NCI-H1417 (cell line): Measurements from ENCODE around the gene ROCK2.
"Not testable (repeated sequence)": the region's sequence is repeated elsewhere in the genome, so short reads cannot be mapped to it uniquely, and the experiment has no call there.

Source experiments
- DNase-seq, 3 experiments: peaks; one replicate each; lab custom pipeline; 2025; lab: John Stamatoyannopoulos, UW

ROCK2 gene

DNA sequence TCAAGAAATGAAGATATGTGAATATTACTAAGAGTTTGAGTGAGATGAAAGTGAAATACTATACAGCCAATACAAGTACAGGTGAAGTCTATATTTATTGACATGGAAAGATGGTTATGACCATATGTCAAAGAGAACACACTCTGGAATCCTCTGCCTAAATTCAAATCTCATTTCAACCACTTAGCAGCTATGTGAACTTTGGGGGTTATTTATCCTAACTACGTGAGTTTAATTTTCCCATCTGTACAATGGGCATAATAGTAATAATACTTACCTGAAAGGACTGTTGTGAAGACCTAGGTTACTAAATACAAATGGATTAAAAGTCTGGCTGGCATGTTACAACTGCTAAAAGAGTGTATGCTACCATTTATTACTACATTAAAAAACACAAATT lies 79.6 kb downstream of the ROCK2 start:
- no peak for DNase-seq

DNA sequence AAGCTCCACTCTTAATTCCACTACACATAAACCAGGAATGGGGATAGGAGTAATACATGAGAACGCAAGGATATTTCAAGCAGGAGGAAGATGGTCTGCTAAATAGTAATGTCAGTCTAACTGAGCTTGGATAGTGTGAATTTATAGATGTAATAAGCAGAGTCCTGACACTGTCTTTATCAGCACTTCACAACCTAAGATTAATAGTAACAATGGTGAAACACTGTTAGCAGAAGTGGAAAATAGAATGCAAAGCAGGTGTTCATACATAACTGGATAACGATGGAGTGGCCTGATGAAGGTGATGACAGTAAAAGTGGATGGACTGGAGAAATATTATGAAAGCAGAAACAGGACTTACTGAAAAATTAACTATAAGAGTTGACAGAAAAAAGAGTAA lies 80.4 kb downstream of the ROCK2 start:
- no peak for DNase-seq

DNA sequence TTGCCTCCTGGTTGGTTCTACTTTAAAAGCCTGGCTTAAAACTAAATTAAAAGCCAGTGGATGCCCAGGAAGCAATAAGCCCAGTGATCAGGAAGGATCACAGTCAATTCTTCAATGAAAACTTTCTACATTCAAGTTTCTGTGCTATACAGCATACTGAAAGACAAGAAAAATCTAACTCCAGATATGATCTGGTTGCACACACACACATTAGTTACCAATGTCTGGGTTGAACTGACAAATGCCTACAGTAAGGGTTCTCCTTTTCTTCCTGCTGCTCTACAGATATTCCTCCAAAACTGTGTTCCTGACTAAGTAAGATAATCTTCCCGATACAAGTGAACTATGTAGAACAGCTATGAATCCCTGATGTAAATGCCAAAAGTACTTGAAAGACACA lies 81.3 kb downstream of the ROCK2 start:
- no peak for DNase-seq

DNA sequence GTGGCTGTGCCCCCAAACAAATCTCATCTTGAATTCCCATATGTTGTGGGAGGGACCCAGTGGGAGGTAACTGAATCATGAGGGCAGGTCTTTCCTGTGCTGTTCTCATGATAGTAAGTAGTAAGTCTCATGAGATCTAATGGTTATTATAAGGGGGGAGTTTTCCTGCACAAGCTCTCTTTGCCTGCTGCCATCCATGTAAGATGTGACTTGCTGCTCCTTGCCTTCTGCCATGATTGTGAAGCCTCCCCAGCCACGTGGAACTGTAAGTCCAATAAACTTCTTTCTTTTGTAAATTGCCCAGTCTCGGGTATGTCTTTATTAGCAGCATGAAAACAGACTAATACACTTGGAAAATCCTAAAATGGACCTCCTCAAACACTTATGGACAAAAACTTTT lies 82.0 kb downstream of the ROCK2 start:
- DNase-seq = not testable (repeated sequence)

DNA sequence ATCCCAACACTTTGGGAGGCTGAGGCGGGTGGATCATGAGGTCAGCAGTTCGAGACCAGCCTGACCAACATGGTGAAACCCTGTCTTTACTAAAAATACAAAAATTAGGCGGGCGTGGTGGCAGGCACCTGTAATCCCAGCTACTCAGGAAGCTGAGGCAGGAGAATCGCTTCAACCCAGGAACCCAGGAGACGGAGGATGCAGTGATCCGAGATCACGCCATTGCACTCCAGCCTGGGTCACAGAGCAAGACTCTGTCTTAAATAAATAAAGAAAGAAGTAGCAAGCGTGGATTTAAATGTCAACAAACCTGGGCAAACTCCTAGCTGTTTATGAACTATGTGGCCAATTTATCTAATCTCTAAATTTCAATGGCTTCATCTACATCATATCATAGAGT lies 82.9 kb downstream of the ROCK2 start:
- not testable (repeated sequence) for DNase-seq

DNA sequence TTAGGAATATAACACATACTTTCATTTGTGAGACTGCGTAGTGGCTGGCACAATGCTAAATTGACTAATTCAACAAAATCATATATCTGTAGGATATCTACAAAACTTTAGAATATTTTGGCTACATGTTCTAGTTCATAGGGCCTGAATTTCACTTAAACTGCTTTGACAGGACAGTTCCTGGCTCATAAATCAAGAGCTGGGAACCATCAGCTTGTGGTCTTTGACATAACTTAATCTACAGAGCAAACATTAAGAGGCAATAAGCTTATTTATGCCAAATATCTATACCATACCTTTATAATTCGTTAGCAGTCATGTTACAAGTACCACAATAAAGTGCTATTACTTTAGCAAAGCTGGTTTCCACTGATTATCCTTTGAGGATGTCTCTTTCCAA lies 83.5 kb downstream of the ROCK2 start:
- DNase-seq = no peak

DNA sequence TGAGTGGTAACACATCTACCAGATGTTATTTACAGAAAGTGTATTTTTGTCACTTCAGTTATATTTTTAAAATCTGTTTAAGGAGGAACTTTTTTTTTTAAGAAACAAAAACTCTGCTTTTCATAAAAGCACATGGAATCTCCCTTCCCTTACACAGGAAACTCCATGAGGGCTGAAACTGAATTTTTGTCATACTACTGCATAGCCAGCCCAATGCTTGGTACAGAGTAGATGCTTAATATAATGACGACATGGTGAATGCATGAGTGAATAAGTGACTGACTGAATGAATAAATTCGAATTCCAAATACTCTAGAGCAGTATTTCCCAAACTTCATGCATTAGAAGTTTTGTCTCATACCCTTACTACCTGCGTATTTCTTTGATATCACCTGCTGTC lies 86.5 kb downstream of the ROCK2 start:
- no peak for DNase-seq

DNA sequence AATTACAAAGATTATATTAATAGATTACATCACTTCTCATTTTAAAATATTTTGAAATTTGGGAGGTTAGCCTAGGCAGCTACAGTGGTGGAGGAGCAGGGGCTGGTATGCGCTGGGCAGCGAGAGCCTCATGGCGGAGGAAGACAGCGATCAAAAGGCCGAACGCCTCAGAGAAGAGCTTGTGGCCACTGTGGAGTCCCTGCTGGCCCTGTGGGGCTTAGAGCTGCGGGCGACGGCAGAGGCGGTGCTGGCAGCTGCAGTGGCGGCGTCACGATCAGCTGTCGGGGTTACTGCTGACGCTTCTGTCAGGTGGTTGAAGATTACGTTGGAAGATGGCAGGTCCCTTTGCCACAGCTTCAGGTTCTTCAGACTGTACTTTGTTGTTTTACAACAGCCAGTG lies 87.4 kb downstream of the ROCK2 start:
- no peak for DNase-seq

DNA sequence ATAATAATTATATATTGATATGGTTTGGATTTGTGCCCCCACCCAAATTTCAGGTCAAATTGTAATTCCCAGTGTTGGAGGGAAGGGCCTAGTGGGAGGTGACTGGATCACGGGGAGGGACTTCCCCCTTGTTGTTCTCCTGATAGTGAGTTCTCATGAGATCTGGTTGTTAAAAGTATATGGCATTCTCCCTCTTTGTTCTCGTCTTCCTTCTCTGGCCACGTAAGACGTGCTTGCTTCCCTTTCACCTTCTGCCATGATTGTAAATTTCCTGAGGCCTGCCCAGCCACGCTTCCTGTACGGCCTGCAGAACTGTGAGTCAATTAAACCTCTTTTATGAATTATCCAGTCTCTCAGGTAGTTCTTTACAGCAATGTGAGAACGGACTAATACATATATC lies 88.3 kb downstream of the ROCK2 start:
- no peak for DNase-seq

DNA sequence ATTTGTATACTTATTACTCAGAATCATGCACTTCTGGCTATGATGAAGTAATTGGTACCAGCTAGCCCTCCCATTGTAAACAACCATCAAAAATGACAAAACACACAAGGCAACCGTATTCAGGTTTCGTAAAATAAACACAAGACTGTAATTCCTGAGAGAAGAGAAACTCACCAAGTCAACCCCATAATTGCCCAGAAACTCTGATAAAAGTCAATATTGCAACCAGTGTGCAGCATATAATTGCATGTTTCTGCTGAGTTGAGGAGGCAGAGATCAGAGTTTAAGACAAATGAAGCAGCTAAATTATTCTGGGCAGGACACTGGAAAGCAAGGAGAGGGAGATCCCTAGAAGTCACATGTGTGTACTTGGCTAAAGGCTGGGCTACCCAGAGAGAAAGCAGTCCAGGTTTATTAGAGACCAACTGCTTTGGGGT lies 90.3 kb downstream of the ROCK2 start:
- peak in 2 of 3 experiments; percentile 64 to 87 for DNase-seq

DNA sequence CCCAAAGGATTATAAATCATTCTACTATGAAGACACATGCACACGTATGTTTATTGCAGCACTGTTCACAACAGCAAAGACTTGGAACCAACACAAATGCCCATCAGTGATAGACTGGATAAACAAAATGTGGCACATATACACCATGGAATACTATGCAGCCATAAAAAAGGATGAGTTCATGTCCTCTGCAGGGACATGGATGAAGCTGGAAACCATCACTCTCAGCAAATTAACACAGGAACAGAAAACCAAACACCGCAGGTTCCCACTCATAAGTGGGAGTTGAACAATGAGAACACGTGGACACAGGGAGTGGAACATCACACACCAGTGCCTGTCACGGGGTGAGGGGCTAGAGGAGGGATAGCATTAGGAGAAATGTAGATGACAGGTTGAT lies 92.0 kb downstream of the ROCK2 start:
- DNase-seq = not testable (repeated sequence)

DNA sequence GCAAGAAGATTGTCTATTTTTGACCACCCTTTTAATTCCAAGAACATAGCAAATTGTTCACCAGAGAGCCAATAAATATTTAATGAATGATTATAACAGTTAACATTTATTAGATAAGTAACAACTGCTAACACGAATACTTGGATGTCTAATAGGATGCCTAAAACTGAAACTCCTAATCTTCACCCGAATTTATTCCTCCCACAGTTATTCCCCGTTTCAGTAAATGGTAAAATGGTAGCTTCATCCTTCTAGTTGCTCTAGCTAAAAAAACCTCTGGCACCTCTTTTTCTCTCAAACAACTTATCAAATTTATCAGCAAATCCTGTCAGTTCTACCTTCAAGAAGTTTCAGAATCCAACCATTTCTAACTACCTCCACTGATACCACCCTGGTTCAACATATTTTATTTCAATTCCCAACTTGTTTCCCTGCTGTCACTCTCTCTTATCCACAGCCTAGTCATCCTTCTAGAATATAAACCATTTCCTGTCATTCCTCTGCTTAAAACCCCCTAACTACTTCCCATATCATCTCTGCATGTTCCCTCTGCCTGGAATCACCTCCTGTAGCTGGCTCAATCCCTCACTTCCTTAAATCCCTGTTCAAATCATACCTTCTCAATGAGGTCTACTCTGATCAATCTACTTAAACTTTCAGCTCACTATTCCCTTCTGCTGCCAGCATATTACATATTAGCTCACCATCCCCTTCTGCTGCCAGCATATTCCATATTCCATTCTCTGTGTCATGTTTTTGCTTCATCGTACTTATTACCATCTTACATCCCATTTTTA lies 93.8 kb downstream of the ROCK2 start:
- DNase-seq = no peak

DNA sequence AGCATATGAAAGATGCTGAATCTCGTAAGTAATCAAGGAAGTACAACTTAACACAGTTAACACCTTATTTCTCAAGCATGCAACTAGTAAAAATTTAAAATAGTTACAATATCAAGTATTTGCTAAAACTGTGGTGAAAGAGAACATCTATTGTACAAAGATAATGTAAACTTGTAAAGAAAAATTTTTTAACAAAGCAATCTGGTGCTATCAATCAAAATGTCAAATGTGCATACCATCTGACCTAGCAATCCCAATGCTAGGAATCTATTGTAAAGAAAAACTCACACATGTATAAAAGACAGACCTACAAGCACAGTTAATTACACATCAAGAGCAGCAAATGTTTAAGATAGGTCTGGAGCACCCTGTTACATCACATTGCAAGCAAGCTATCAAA lies 99.1 kb downstream of the ROCK2 start:
- DNase-seq = peak in 1 of 3 experiments; percentile 40

DNA sequence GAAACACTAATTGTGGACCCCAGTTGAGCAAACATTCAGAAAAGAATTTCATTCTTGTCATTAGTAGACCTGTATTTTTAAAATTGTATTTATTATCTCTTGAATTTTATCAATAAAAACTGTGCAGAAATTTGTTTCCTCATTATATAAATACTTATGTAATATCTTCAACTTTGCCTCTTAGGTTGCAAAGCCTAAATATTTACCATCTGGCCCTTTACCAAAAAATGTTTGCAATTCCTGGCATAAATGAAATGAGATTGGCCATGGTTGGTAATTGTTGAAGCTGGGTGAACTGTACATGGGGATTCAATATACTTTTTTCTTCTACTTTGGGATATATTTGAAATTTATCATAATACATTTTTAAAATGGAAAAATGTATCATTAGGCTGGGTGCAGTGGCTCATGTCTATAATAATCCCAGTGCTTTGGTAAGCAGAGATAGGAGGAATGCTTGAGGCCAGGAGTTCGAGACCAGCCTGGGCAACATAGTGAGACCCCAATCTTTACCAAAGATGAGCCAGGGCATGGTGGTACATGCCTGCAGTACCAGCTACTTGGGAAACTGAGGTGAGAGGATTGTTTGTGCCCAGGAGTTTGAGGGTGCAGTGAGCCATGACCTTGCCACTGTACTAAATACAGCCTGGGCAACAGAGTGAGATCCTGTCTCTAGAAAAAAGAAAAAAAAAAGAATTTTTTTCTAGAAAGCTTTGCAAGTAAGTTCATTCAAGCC lies 100.2 kb downstream of the ROCK2 start:
- DNase-seq = no peak

DNA sequence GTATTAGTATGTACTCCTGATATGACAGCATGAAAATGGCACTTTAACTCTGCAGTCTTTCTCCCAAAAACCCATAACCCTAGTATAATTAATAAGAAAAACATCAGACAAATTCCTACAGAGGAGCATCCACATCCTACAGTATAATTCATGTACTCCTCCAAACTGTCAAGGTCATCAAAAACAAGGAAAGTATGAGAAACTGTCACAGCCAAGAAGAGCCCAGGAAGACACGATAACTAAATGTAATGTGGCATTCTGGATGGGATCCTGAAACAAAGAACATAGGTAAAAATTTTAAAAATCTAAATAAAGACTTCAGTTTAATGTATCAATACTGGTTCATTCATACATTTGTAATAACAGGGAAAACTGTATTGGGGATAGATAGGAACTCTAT lies 100.9 kb downstream of the ROCK2 start:
- DNase-seq = no peak

DNA sequence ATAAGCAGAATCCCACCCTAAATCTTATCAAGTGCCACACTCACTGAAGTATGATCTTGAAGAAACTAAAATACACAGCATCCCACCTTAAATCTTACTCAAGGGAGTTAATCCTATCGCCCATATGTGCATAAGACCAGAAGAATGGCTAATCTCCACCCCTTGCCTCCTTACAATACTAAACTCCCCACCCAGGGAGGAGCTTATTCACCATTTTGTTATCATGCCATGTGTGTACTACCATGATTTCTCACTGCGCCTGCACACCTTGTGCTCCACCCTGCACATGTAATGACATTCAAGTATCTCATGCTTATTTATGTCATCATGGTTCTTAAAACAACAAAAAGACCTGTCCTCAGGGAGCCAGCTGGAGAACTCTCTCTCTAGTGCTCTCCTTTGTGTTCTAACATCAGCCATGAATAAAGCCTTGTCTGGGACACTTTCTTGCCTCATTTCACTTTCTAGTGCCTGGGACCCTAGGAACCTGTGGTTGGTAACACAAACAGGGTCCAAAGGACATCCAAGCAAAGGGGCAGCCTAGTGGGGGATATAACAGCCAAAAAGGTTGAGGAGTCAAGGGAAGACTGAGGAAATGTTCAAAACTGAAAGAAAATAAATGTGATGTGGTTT lies 101.8 kb downstream of the ROCK2 start:
- DNase-seq = no peak

DNA sequence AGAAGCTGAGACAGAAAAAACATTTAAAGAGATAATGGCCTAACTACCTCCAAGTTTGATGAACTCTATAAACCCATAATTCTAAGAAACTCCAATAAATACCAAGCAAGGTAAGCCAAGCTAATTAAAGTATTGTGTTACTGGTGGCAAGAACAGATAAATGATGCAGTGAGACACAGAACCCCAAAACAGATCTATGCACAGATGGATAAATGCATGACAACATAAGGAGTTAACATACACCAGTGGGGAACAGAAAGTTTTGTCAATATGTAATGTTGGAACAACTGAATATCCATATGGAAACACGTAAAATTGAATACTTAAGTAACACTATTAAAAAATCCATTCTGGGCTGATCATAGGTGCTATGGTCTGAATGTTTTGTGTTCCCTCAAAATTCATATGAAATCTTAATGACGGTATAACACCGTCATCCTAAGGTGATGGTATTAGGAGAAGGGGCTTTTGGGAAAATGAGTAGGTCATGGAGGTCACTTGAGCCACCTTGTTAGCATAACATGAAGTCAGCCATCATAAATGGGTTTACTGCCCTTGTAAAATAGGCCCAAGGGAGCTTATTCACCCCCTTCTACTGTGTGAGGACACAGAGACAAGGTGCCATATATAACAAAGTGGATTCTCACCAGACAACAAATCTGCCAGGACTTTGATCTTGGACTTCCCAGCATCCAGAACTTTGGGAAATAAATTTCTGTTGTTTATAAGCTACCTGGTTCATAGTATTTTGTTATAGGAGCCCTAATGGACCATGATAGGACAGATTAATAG lies 102.8 kb downstream of the ROCK2 start:
- no peak for DNase-seq

DNA sequence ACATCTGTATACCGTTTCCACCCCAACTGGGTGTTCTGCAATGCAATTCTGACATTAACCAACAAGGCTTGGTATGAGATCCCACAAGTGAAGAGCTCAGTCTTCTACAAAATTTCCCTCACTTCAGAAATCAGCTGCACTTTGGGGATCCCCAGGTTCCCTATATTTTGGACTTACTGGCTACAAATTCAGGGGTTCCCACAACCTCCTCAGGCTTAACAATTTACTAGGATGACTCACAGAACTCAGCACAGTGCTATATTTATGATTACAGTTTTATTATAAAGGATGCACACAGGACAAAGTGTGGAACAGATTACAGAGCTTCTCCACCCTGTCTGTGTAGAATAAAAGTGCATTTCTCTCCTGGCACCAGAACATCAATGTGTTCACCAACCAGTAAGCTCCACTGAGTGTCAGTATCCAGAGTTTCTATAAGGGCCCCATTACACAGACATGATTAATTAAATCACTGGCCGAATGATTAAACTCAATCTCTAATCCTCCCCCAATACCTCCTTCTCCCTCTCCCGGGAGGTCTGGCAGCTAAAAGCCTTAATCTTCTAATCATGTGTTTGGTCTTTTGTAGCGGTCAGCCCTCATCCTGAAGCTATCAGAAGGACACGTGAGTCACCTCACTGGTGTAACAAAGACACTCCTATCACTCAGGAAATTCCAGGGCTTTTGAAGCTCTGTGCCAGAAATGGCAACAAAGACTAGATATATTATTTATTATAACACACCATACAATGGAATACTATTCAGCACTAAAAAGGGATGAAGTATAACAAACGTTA lies 104.6 kb downstream of the ROCK2 start:
- no peak for DNase-seq

DNA sequence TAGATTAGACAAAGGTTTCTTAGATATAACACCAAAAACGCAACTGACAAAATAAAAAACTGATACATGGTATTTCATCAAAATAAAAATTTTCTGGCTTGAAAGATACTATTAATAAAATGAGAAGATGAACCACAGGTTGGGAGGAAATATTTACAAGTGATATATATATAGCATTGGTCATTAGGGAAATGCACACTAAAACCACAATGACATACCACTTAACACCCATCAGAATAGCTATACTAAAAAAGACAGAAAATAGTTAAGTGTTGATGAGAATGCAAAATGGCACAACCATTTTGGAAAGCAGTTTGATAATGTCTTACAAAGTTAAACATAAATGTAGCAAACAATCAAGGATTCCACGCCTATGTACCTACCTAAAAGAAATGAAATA lies 105.3 kb downstream of the ROCK2 start:
- DNase-seq = no peak

DNA sequence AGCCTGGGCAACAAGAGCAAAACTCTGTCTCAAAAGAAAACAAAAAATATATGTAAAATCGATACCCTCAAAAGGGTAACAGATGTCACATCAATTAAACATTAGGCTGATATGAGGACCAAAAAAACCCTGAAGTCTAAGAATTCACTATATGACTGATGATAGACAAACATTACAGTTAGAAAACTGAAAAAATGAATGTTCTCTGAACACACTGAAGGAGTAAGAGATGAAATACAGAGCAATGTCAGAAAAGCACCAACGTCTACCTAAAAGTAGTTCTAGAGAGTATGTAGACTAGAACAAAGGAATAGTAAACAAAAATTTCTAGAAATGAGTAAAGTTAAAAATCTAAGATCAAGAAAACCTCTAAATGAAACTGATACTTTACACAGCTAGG lies 107.3 kb downstream of the ROCK2 start:
- DNase-seq = no peak

DNA sequence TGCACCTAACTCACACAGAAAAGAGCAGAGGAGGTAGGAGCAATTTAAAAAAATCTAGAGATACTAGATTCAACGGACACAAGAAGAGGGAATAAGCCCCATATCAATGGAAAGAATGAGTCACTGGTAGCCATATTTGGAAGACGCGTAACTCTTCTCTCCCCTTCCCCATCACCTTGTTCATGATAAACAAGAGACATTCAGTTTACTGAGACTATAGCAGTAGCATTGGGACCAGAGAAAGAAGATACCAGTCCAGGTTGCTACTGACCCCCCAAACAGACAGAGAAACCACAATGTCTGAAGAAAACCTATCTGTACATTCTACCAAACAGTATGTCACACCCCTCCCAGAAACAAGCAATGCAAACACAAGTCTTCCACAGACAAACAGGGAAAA lies 108.1 kb downstream of the ROCK2 start:
- no peak for DNase-seq
